Measurements from ENCODE around the gene DGKB. TPM values are rescaled to one million over a fixed set of nuclear protein-coding genes. Genes with fewer than 3 reads are reported as not detected.

Gene DGKB
- total and polyA plus RNA-seq, 2 of the 8 experiments (the other 6 are each of a cell fraction or from before 2014, with no cell fraction given) = 1.9 to 2.6 TPM

GRCh38 chr7:14271441-14271840 is 631.1 kb downstream of the DGKB start (continued):
- no peak for TF ChIP-seq RNF2 (IDR thresholded peaks at IDR 0.05; ENCODE audit: borderline replicate concordance, low read depth, low read length, missing control alignments, poor library complexity, severe bottlenecking)
- no peak for TF ChIP-seq MAX (IDR thresholded peaks at IDR 0.05)
- no peak for TF ChIP-seq SP2 (IDR thresholded peaks at IDR 0.05; ENCODE audit: low read length)
- TF ChIP-seq POLR2AphosphoS5 (IDR thresholded peaks at IDR 0.05; ENCODE audit: low read depth, low read length) = no peak
- no peak for TF ChIP-seq CHD1 (IDR thresholded peaks at IDR 0.05; ENCODE audit: low read depth, low read length)

Data from H1 (cell line).